Smooth muscle cell (in vitro differentiated cells): ENCODE measurements around the gene STKLD1. TPM values are rescaled to one million over a fixed set of nuclear protein-coding genes. Genes with fewer than 3 reads are reported as not detected.

Source experiments
- DNase-seq: peaks from one replicate; lab custom pipeline; 2025; ENCODE audit not compliant: unreplicated experiment; lab: John Stamatoyannopoulos, UW
- H2AFZ ChIP-seq: fragments of 200-600 bp; sonication (generic); 2 replicates; pipeline ENCODE4 v1.6.0; 2016; ENCODE audit warnings: antibody characterized with exemption, low read depth, mild to moderate bottlenecking
- H3F3A ChIP-seq: fragments of 200-600 bp; sonication (generic); 2 replicates; pipeline ENCODE4 v1.6.0; 2017; ENCODE audit warnings: antibody characterized with exemption, low read depth
- H3K27ac ChIP-seq: fragments of 200-600 bp; sonication (generic); 2 replicates; pipeline ENCODE4 v1.5.1; 2016; ENCODE audit warnings: low read depth, mild to moderate bottlenecking
- H3K27me3 ChIP-seq: fragments of 200-600 bp; sonication (generic); 2 replicates; pipeline ENCODE4 v1.6.1; 2016; ENCODE audit warnings: low read depth, mild to moderate bottlenecking
- H3K36me3 ChIP-seq: fragments of 200-600 bp; sonication (generic); 2 replicates; pipeline ENCODE4 v1.5.1; 2016; ENCODE audit warnings: low read depth
- H3K4me1 ChIP-seq: fragments of 200-600 bp; sonication (generic); 2 replicates; pipeline ENCODE4 v1.5.1; 2016; ENCODE audit warnings: low read depth
- H3K4me2 ChIP-seq: fragments of 200-600 bp; sonication (generic); 2 replicates; pipeline ENCODE4 v1.6.0; 2016; ENCODE audit warnings: mild to moderate bottlenecking
- H3K4me3 ChIP-seq: fragments of 200-600 bp; sonication (generic); 2 replicates; pipeline ENCODE4 v1.5.1; 2016; ENCODE audit warnings: mild to moderate bottlenecking
- H3K79me2 ChIP-seq: fragments of 200-600 bp; sonication (generic); 2 replicates; pipeline ENCODE4 v1.6.0; 2016; ENCODE audit warnings: low read depth, mild to moderate bottlenecking
- H3K9ac ChIP-seq: fragments of 200-600 bp; sonication (generic); 2 replicates; pipeline ENCODE4 v1.6.0; 2016; ENCODE audit warnings: low read depth
- H3K9me3 ChIP-seq: fragments of 200-600 bp; sonication (generic); replicated peaks from 2 replicates; pipeline ENCODE4 v1.5.1; 2016; ENCODE audit warnings: low read depth
- H4K20me1 ChIP-seq: fragments of 200-600 bp; sonication (generic); 2 replicates; pipeline ENCODE4 v1.6.0; 2016; ENCODE audit warnings: low read depth
- WGBS: methylation state at CpG from one replicate; pipeline ENCODE4 v1.1.7; 2016; ENCODE audit warnings: low lambda C conversion rate; 5-methylcytosine and 5-hydroxymethylcytosine counted together
- polyA plus RNA-seq: library from polyadenylated mRNA; unstranded; fragments of >200 nt; fragmentation: Nextera tagmentation; extraction: Ambion mirVana; gene quantifications from 2 replicates; pipeline ENCODE4 v1.2.1, GENCODE V29; 2016
- total RNA-seq: library from RNA; depleted of rRNA; stranded (reverse); fragments of >200 nt; gene quantifications from 2 replicates; pipeline ENCODE4 v1.2.3, GENCODE V29; 2014
- TF ChIP-seq, protein P1 (sequence below): fragments of 200-600 bp; sonication (generic); IDR thresholded peaks from 2 replicates; pipeline ENCODE4 v1.5.1; 2017; ENCODE audit warnings: borderline replicate concordance, mild to moderate bottlenecking, antibody characterized with exemption; ENCODE audit not compliant: insufficient read depth, poor library complexity, severe bottlenecking

Gene STKLD1
- total and polyA plus RNA-seq, 2 experiments from 2014 or later, result 0.90 to 2.7 TPM

DNA sequence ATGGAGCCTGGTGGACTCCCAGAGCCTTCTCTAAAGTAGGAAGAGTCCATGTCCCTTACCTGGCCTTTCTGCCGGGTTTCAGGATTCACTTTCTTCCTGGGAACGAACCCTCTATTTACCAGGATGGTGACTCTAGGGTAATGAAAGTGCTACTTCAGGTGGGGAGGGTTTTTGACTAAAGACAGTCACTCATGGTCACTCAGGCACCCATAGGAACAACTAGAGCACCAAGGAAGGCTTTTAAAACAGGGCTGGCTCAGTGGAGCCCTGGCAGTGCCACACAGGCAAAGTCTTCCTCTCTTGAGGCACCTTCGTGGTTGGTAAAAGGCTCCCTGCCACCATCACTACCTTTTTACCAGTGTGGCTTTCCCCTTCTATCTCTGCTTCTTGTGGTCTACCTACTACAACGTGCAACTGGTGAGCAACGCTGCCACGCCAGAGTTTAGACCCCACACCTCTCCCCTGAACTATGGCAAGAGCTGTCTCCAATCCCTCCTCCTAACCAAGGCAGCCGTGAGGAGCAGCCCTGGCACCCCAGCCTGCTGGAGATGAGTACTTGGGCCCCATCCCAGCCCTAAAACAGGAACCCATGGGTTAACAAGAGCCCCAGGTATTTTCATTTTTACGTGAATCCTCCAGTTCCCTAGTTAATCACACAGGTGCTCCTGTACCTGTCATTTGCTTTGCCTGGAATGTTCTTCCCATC lies 23.4 kb upstream of the STKLD1 start:
- WGBS, result 93% methylated on average over 8 of the region's 8 CpGs

DNA sequence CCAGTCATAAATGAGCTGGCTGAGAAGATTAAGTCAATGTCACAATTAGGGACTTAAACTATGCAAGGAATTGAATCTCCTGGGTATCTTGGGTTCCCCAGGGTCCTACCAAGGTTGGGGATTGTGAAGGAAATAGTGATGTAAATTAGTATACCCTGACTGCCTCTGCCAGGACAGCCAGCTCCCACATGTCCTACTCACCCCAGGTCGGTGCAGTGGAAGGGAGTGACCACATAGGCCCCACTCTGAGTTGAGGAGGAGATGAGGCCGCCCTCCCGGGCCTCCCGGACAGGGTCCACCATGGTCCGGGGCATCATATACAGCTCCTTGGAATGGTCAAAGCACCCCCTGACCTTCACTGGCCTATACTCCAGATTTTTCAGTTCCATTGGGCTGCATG lies 22.6 kb upstream of the STKLD1 start:
- Histone ChIP-seq H3K9me3 (no peaks in the 10 kb centered on the region), H3K27me3 (no peaks in the 10 kb centered on the region), H3K4me3 (no peak overlapping the region), H3K27ac (peak overlapping the region; percentile 8), H3K79me2 (peaks cover 37% of the 10 kb centered on the region), H3K9ac (no peak overlapping the region), H4K20me1 (peaks cover 63% of the 10 kb centered on the region), H3F3A (peaks cover 57% of the 10 kb centered on the region), H3K36me3 (no peaks in the 10 kb centered on the region), H3K4me2 (no peak overlapping the region), H2AFZ (no peak overlapping the region), H3K4me1 (peaks cover 19% of the 10 kb centered on the region)
- 87% methylated on average over 5 of the region's 5 CpGs for WGBS
- no peak for DNase-seq
- TF ChIP-seq, protein P1, sequence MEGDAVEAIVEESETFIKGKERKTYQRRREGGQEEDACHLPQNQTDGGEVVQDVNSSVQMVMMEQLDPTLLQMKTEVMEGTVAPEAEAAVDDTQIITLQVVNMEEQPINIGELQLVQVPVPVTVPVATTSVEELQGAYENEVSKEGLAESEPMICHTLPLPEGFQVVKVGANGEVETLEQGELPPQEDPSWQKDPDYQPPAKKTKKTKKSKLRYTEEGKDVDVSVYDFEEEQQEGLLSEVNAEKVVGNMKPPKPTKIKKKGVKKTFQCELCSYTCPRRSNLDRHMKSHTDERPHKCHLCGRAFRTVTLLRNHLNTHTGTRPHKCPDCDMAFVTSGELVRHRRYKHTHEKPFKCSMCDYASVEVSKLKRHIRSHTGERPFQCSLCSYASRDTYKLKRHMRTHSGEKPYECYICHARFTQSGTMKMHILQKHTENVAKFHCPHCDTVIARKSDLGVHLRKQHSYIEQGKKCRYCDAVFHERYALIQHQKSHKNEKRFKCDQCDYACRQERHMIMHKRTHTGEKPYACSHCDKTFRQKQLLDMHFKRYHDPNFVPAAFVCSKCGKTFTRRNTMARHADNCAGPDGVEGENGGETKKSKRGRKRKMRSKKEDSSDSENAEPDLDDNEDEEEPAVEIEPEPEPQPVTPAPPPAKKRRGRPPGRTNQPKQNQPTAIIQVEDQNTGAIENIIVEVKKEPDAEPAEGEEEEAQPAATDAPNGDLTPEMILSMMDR, result no peak

More for the DNA sequence above, 23.4 kb upstream of the STKLD1 start:
- peaks cover 19% of the 10 kb centered on the region for H3K4me1 ChIP-seq
- DNase-seq, result no peak
- TF ChIP-seq, protein P1, result no peak
- H4K20me1 ChIP-seq, result peaks cover 60% of the 10 kb centered on the region
- no peak overlapping the region for H2AFZ ChIP-seq
- H3K79me2 ChIP-seq, result peaks cover 43% of the 10 kb centered on the region
- no peaks in the 10 kb centered on the region for H3K9me3 ChIP-seq
- H3F3A ChIP-seq, result peaks cover 57% of the 10 kb centered on the region
- H3K27ac ChIP-seq, result no peak overlapping the region
- H3K27me3 ChIP-seq, result no peaks in the 10 kb centered on the region
- no peaks in the 10 kb centered on the region for H3K36me3 ChIP-seq
- H3K4me3 ChIP-seq, result no peak overlapping the region
- no peak overlapping the region for H3K4me2 ChIP-seq
- H3K9ac ChIP-seq, result no peak overlapping the region

DNA sequence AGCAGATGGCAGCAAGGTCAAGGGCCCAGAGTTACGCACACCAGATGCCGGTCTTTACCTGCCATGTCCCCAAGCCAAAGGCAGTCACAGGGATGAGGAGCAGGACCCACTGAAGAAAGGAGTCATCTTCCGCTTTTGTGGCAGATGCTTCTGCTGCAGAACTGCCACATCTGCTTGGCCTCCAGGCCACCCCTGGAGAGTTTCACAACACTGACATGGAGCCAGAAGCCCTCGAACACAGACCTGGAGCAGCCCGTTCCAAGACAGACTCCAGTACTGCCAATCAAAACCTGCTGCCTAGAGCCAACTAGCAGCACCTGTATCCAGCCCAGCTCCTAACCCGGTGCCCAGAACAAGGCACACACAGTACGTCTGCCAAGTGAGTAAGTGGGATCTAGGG lies 21.4 kb upstream of the STKLD1 start:
- TF ChIP-seq, protein P1, result no peak
- Histone ChIP-seq H3K27me3 (no peaks in the 10 kb centered on the region), H3K9ac (no peak overlapping the region), H3K27ac (no peak overlapping the region), H4K20me1 (peaks cover 63% of the 10 kb centered on the region), H3K4me2 (no peak overlapping the region), H3K4me1 (peaks cover 12% of the 10 kb centered on the region), H3K9me3 (no peaks in the 10 kb centered on the region), H3K79me2 (peaks cover 25% of the 10 kb centered on the region), H3K4me3 (no peak overlapping the region), H3F3A (peaks cover 47% of the 10 kb centered on the region), H2AFZ (no peak overlapping the region), H3K36me3 (no peaks in the 10 kb centered on the region)
- 94% methylated on average over 7 of the region's 7 CpGs for WGBS
- DNase-seq, result no peak

DNA sequence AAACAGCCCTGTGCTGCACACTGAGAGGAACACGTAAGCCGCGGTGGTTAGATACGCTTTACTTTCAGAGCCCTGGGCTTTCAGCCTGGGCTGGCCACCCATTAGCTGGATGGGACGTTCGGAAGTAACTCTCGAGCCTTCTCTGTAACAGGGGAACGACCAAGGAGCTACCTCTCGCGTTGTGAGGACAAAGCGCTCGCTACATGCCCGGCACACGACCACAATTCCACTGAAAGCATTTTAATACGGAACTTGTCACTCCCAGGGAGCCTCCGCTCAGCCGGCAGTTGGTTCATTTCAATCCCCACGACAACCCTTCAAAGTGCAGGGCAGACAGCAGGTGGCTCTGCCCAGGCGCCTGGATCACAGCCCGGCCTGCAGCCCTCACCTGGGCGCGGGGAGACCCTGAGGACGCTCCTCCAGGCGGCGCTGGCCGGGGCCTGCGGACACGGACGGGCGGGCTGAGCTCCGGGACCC lies 20.2 kb upstream of the STKLD1 start:
- TF ChIP-seq, protein P1, result no peak
- no peaks in the 10 kb centered on the region for H3K27me3 ChIP-seq
- peak overlapping the region; percentile 73 for H3K4me3 ChIP-seq
- peak overlapping the region; percentile 51 for H3K27ac ChIP-seq
- peaks cover 63% of the 10 kb centered on the region for H4K20me1 ChIP-seq
- H3K36me3 ChIP-seq, result no peaks in the 10 kb centered on the region
- peaks cover 12% of the 10 kb centered on the region for H3K4me1 ChIP-seq
- WGBS, result 4% methylated on average over 20 of the region's 31 CpGs
- DNase-seq, result no peak
- H3K9ac ChIP-seq, result peak overlapping the region; percentile 75
- H3K4me2 ChIP-seq, result peak overlapping the region; percentile 96
- H3K9me3 ChIP-seq, result no peaks in the 10 kb centered on the region
- no peak overlapping the region for H2AFZ ChIP-seq
- H3K79me2 ChIP-seq, result peaks cover 23% of the 10 kb centered on the region
- H3F3A ChIP-seq, result peaks cover 45% of the 10 kb centered on the region
